Measurements from ENCODE around the gene CSAG2. TPM values are rescaled to one million over a fixed set of nuclear protein-coding genes. Genes with fewer than 3 reads are reported as not detected.
A peak's percentile ranks its signal among the peaks of the same experiment; 100 is the strongest.

CSAG2 gene
- total RNA-seq, 1 experiment from 2014 or later: not detected

DNA sequence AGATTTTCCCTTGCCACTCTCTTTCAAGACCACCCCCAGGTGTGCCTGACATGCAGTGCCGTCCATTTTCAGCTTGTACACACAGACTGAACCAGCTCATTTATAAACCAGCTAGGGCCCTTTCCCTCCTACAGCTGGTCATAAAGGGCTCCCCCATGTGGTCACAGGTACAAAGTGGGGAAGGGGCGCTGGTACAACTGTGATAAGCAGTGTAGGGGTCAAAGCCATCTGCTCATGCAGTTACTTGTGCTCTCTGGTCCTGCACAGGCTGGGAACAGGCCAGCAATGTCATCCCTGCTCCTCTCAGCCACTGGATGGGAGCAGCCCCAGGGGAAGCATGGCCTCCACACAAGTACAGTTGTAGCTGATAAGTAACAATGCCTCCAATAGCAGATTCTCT is 50.8 kb downstream of the CSAG2 start:
- Histone ChIP-seq H3K79me2 (ENCODE audit: insufficient read depth, low read length) (no peaks in the 10 kb centered on the region), H2AFZ (ENCODE audit: low read length) (no peak overlapping the region), H3T11ph (ENCODE audit: low read length) (no peak overlapping the region), H3K27me3 (ENCODE audit: insufficient read depth, low read length) (no peaks in the 10 kb centered on the region), H2AK5ac (ENCODE audit: insufficient read length, low read length) (no peak overlapping the region), H4K5ac (ENCODE audit: insufficient read length, low read depth, low read length) (no peak overlapping the region), H4K8ac (replicated peaks; ENCODE audit: insufficient read length, low read depth, low read length) (no peak overlapping the region), H3K56ac (ENCODE audit: insufficient read length, low read depth, low read length) (no peak overlapping the region), H3K9me3 (ENCODE audit: control insufficient read depth, low read depth, low read length) (peaks cover 41% of the 10 kb centered on the region), H3K27ac (ENCODE audit: insufficient read length, low read depth, low read length) (no peak overlapping the region), H4K91ac (ENCODE audit: insufficient read length, low read depth, low read length) (no peak overlapping the region), H2BK12ac (ENCODE audit: insufficient read length, low read depth, low read length) (no peak overlapping the region), H3K18ac (ENCODE audit: insufficient read length, low read depth, low read length) (no peak overlapping the region), H3K4ac (ENCODE audit: low read depth, low read length) (no peak overlapping the region), H3K79me1 (ENCODE audit: insufficient read depth, low read depth, low read length, poor library complexity, severe bottlenecking) (no peaks in the 10 kb centered on the region), H2BK20ac (ENCODE audit: low read depth, low read length, poor library complexity, severe bottlenecking) (no peak overlapping the region), H3K23ac (ENCODE audit: insufficient read length, low read depth, low read length) (no peak overlapping the region), H3K4me2 (ENCODE audit: insufficient read depth, insufficient read length, low read length) (no peak overlapping the region), H2BK120ac (ENCODE audit: low read depth, low read length, poor library complexity, severe bottlenecking) (no peak overlapping the region), H3K14ac (ENCODE audit: insufficient read depth, low read length) (no peak overlapping the region), H2BK15ac (ENCODE audit: low read depth, low read length) (no peak overlapping the region), H2BK5ac (ENCODE audit: insufficient read length, low read length) (no peak overlapping the region), H4K20me1 (ENCODE audit: control insufficient read depth, insufficient read depth, insufficient read length) (no peaks in the 10 kb centered on the region), H3K23me2 (ENCODE audit: insufficient read length, low read depth, low read length, poor library complexity, severe bottlenecking) (no peaks in the 10 kb centered on the region), H3K4me1 (ENCODE audit: insufficient read depth, low read length) (no peaks in the 10 kb centered on the region), H3K9ac (ENCODE audit: extremely low read depth, insufficient read length, low read length) (no peak overlapping the region)
- Mint-ChIP-seq H3K9me3 (peaks cover 59 to 66% of the 10 kb centered on the region in 2 experiments), H3K27ac (no peak overlapping the region), H3K4me1 (no peaks in the 10 kb centered on the region), H3K27me3 (ENCODE audit: low read depth) (peaks cover 2% of the 10 kb centered on the region; the same call in 1 of the 2 replicates), H3K4me3 (no peak overlapping the region), H3K36me3 (ENCODE audit: insufficient read depth in 1 of 3, low read depth in 3 of 3) (peaks cover 0 to 3% (median 1%) of the 10 kb centered on the region in 3 experiments; a peak in 5 of 7 replicates)
- TF ChIP-seq CTCF (conservative IDR thresholded peaks at IDR 0.05): peak; percentile 56
- no CpG with 5 or more reads among the region's 2 CpGs for WGBS (ENCODE audit: extremely low coverage, insufficient read length, low lambda C conversion rate)
- DNase-seq: peak; percentile 41

Other genes with a start within 250 kb of the CSAG2 start
- 3.8 and 3.9 TPM in 2 replicates for gene GABRQ, start 71.4 kb downstream of the CSAG2 start, total RNA-seq (2021)
- gene MAGEA3, start 10.5 kb downstream of the CSAG2 start, total RNA-seq (2021): not detected in 2 replicates
- not detected in 2 replicates for gene MAGEA2B, start 5.4 kb upstream of the CSAG2 start, total RNA-seq (2021)
- not detected in 2 replicates for gene CSAG1, start 24.4 kb upstream of the CSAG2 start, total RNA-seq (2021)
- not detected in 2 replicates for gene MAGEA12, start 24.5 kb upstream of the CSAG2 start, total RNA-seq (2021)
- gene MAGEA2, start 44.6 kb upstream of the CSAG2 start, total RNA-seq (2021): 0.13 and 0.22 TPM in 2 replicates
- gene CSAG3, start 49.9 kb upstream of the CSAG2 start, total RNA-seq (2021): not detected in 2 replicates
- gene MAGEA6, start 60.4 kb upstream of the CSAG2 start, total RNA-seq (2021): not detected in 2 replicates
- gene CETN2, start 121.5 kb upstream of the CSAG2 start, total RNA-seq (2021): 23.6 and 24.6 TPM in 2 replicates
- 31.6 and 32.7 TPM in 2 replicates for gene NSDHL, start 121.8 kb upstream of the CSAG2 start, total RNA-seq (2021)
- gene ZNF185, start 188.8 kb upstream of the CSAG2 start, total RNA-seq (2021): 10.2 and 11.3 TPM in 2 replicates